ENCODE measurements around the gene DAAM1.
A peak's percentile ranks its signal among the peaks of the same experiment; 100 is the strongest.

The DAAM1 gene

GRCh38 chr14:59188461-59189090 is at the start of gene DAAM1:
Gene DAAM1 (plus strand): TSS chr14:59188667. CDS start chr14:59263478, 74,811 bp downstream.
- peaks cover 20% of the 10 kb centered on the region for H3K4me1 Mint-ChIP-seq
- H3K9me3 Mint-ChIP-seq: no peaks in the 10 kb centered on the region
- no peaks in the 10 kb centered on the region for H3K27me3 Mint-ChIP-seq
- peak within 1 kb of the TSS; percentile 90 for H3K27ac Mint-ChIP-seq
- H3K36me3 Mint-ChIP-seq: no peaks in the 10 kb centered on the region
- DNase-seq (ENCODE audit: low spot score in 2 of 2) (peak; percentile 74 to 92), ATAC-seq (ENCODE audit: low read depth) (peak; percentile 83)
- peak within 1 kb of the TSS; percentile 86 for H3K4me3 Mint-ChIP-seq

- no peak for DNase-seq (ENCODE audit: low spot score in 2 of 2)
- H3K9me3 Mint-ChIP-seq: no peaks in the 10 kb centered on the region
- H3K27me3 Mint-ChIP-seq: no peaks in the 10 kb centered on the region
- no peak for ATAC-seq (ENCODE audit: low read depth)
- peaks cover 2% of the 10 kb centered on the region for H3K4me1 Mint-ChIP-seq
- no peaks in the 10 kb centered on the region for H3K36me3 Mint-ChIP-seq
- no peak overlapping the region for H3K4me3 Mint-ChIP-seq
- no peak overlapping the region for H3K27ac Mint-ChIP-seq
Observed at GRCh38 chr14:59139324-59139723, 49.1 kb upstream of the DAAM1 start.

GRCh38 chr14:59140106-59140843 is 48.2 kb upstream of the DAAM1 start:
- no peaks in the 10 kb centered on the region for H3K9me3 Mint-ChIP-seq
- no peak overlapping the region for H3K27ac Mint-ChIP-seq
- peaks cover 2% of the 10 kb centered on the region for H3K4me1 Mint-ChIP-seq
- DNase-seq (ENCODE audit: low spot score in 2 of 2) (no peak), ATAC-seq (ENCODE audit: low read depth) (no peak)
- no peaks in the 10 kb centered on the region for H3K36me3 Mint-ChIP-seq
- H3K4me3 Mint-ChIP-seq: no peak overlapping the region
- H3K27me3 Mint-ChIP-seq: no peaks in the 10 kb centered on the region

GRCh38 chr14:59146484-59146883 is 42.0 kb upstream of the DAAM1 start:
- Mint-ChIP-seq H3K27me3 (no peaks in the 10 kb centered on the region), H3K27ac (no peak overlapping the region), H3K4me3 (no peak overlapping the region), H3K36me3 (no peaks in the 10 kb centered on the region), H3K4me1 (peaks cover 27% of the 10 kb centered on the region), H3K9me3 (no peaks in the 10 kb centered on the region)
- no peak for DNase-seq (ENCODE audit: low spot score in 2 of 2)
- ATAC-seq (ENCODE audit: low read depth): no peak

GRCh38 chr14:59147007-59147406 is 41.5 kb upstream of the DAAM1 start:
- H3K27ac Mint-ChIP-seq: no peak overlapping the region
- no peaks in the 10 kb centered on the region for H3K36me3 Mint-ChIP-seq
- H3K4me3 Mint-ChIP-seq: no peak overlapping the region
- no peak for DNase-seq (ENCODE audit: low spot score in 2 of 2)
- no peaks in the 10 kb centered on the region for H3K27me3 Mint-ChIP-seq
- ATAC-seq (ENCODE audit: low read depth): no peak
- H3K9me3 Mint-ChIP-seq: no peaks in the 10 kb centered on the region
- H3K4me1 Mint-ChIP-seq: peaks cover 27% of the 10 kb centered on the region

- ATAC-seq (ENCODE audit: low read depth): peak; percentile 80
- Mint-ChIP-seq H3K27me3 (no peaks in the 10 kb centered on the region), H3K9me3 (no peaks in the 10 kb centered on the region), H3K4me3 (peak overlapping the region; percentile 59), H3K27ac (peak overlapping the region; percentile 71), H3K4me1 (peaks cover 26% of the 10 kb centered on the region), H3K36me3 (no peaks in the 10 kb centered on the region)
- DNase-seq (ENCODE audit: low spot score in 2 of 2): peak in 1 of 2 donors; percentile 7
Observed at GRCh38 chr14:59148334-59148900, 40.0 kb upstream of the DAAM1 start.

- Mint-ChIP-seq H3K27me3 (no peaks in the 10 kb centered on the region), H3K36me3 (no peaks in the 10 kb centered on the region), H3K9me3 (no peaks in the 10 kb centered on the region), H3K27ac (no peak overlapping the region), H3K4me3 (peak overlapping the region; percentile 77), H3K4me1 (peaks cover 35% of the 10 kb centered on the region)
- DNase-seq (ENCODE audit: low spot score in 2 of 2) (peak in 1 of 2 donors; percentile 18), ATAC-seq (ENCODE audit: low read depth) (peak; percentile 87)
Observed at GRCh38 chr14:59150990-59151389, 37.5 kb upstream of the DAAM1 start.

- Mint-ChIP-seq H3K4me1 (peaks cover 27% of the 10 kb centered on the region), H3K27me3 (no peaks in the 10 kb centered on the region), H3K36me3 (peaks cover 3% of the 10 kb centered on the region), H3K4me3 (no peak overlapping the region), H3K27ac (peak overlapping the region; percentile 39), H3K9me3 (no peaks in the 10 kb centered on the region)
- ATAC-seq (ENCODE audit: low read depth): peak; percentile 31
- no peak for DNase-seq (ENCODE audit: low spot score in 2 of 2)
Observed at GRCh38 chr14:59154373-59154772, 34.1 kb upstream of the DAAM1 start.

GRCh38 chr14:59155886-59156285 is 32.6 kb upstream of the DAAM1 start:
- no peak for ATAC-seq (ENCODE audit: low read depth)
- no peak for DNase-seq (ENCODE audit: low spot score in 2 of 2)
- Mint-ChIP-seq H3K36me3 (peaks cover 3% of the 10 kb centered on the region), H3K27me3 (peaks cover 2% of the 10 kb centered on the region), H3K9me3 (no peaks in the 10 kb centered on the region), H3K4me1 (peaks cover 17% of the 10 kb centered on the region), H3K27ac (no peak overlapping the region), H3K4me3 (no peak overlapping the region)

GRCh38 chr14:59159169-59159568 is 29.3 kb upstream of the DAAM1 start:
- ATAC-seq (ENCODE audit: low read depth): no peak
- DNase-seq (ENCODE audit: low spot score in 2 of 2): no peak
- Mint-ChIP-seq H3K9me3 (no peaks in the 10 kb centered on the region), H3K4me3 (no peak overlapping the region), H3K27ac (no peak overlapping the region), H3K27me3 (peaks cover 2% of the 10 kb centered on the region), H3K4me1 (peaks cover 8% of the 10 kb centered on the region), H3K36me3 (peaks cover 3% of the 10 kb centered on the region)

- Mint-ChIP-seq H3K4me1 (peaks cover 3% of the 10 kb centered on the region), H3K9me3 (no peaks in the 10 kb centered on the region), H3K4me3 (no peak overlapping the region), H3K27me3 (peaks cover 3% of the 10 kb centered on the region), H3K27ac (no peak overlapping the region), H3K36me3 (peaks cover 3% of the 10 kb centered on the region)
- ATAC-seq (ENCODE audit: low read depth) (no peak), DNase-seq (ENCODE audit: low spot score in 2 of 2) (no peak)
Observed at GRCh38 chr14:59160506-59160905, 28.0 kb upstream of the DAAM1 start.

- Mint-ChIP-seq H3K27ac (no peak overlapping the region), H3K36me3 (peaks cover 3% of the 10 kb centered on the region), H3K27me3 (peaks cover 3% of the 10 kb centered on the region), H3K9me3 (no peaks in the 10 kb centered on the region), H3K4me1 (no peaks in the 10 kb centered on the region), H3K4me3 (no peak overlapping the region)
- no peak for DNase-seq (ENCODE audit: low spot score in 2 of 2)
- no peak for ATAC-seq (ENCODE audit: low read depth)
Observed at GRCh38 chr14:59161561-59162175, 26.8 kb upstream of the DAAM1 start.

GRCh38 chr14:59166258-59166657 is 22.2 kb upstream of the DAAM1 start:
- ATAC-seq (ENCODE audit: low read depth) (no peak), DNase-seq (ENCODE audit: low spot score in 2 of 2) (no peak)
- Mint-ChIP-seq H3K36me3 (peaks cover 2% of the 10 kb centered on the region), H3K4me3 (no peak overlapping the region), H3K4me1 (no peaks in the 10 kb centered on the region), H3K9me3 (no peaks in the 10 kb centered on the region), H3K27me3 (peaks cover 1% of the 10 kb centered on the region), H3K27ac (no peak overlapping the region)

- no peaks in the 10 kb centered on the region for H3K9me3 Mint-ChIP-seq
- no peak overlapping the region for H3K27ac Mint-ChIP-seq
- H3K27me3 Mint-ChIP-seq: peaks cover 2% of the 10 kb centered on the region
- ATAC-seq (ENCODE audit: low read depth) (peak; percentile 95), DNase-seq (ENCODE audit: low spot score in 2 of 2) (no peak)
- H3K36me3 Mint-ChIP-seq: peaks cover 2% of the 10 kb centered on the region
- peaks cover 8% of the 10 kb centered on the region for H3K4me1 Mint-ChIP-seq
- H3K4me3 Mint-ChIP-seq: peak overlapping the region; percentile 31
Observed at GRCh38 chr14:59175404-59175803, 13.1 kb upstream of the DAAM1 start.

Measured in memory B cell (primary cell).